BJ (cell line): ENCODE data around the gene GSTM1. TPM values are rescaled to one million over a fixed set of nuclear protein-coding genes. Genes with fewer than 3 reads are reported as not detected.
A peak's percentile ranks its signal among the peaks of the same experiment; 100 is the strongest.

Experiments used
- CTCF ChIA-PET: fragments of 350-600 bp; formaldehyde crosslinking; extraction: SDS; loops from one replicate; lab custom pipeline; 2021; ENCODE audit warnings: antibody characterized with exemption, inconsistent platforms; lab: Yijun Ruan, JAX
- POLR2A ChIA-PET: fragments of 300-600 bp; sonication (Branson Sonifier 250); formaldehyde crosslinking; extraction: SDS; loops from one replicate; lab custom pipeline; 2021; ENCODE audit warnings: antibody characterized with exemption; lab: Charles Lee
- DNase-seq: peaks from one replicate; pipeline ENCODE4 v3.0.0-alpha.2; 2011; ENCODE audit warnings: low read depth
- H3K27me3 ChIP-seq: 2 replicates; pipeline ENCODE4 v1.6.0; 2011; ENCODE audit warnings: low read length; ENCODE audit not compliant: control insufficient read depth, insufficient read depth
- H3K36me3 ChIP-seq: 2 replicates; pipeline ENCODE4 v1.5.1; 2011; ENCODE audit warnings: low read length; ENCODE audit not compliant: control insufficient read depth, insufficient read depth
- H3K4me3 ChIP-seq: 2 replicates; pipeline ENCODE4 v1.5.1; 2011; ENCODE audit warnings: low read depth, mild to moderate bottlenecking, control low read depth, low read length
- polyA minus RNA-seq: library from RNA; depleted of rRNA, polyadenylated mRNA; stranded (reverse); fragments of >200 nt; gene quantifications from 2 replicates; pipeline ENCODE4 v1.2.3, GENCODE V29; 2011; rRNA and poly(A)+ RNA removed
- polyA plus RNA-seq: library from polyadenylated mRNA; depleted of rRNA; stranded (reverse); fragments of >200 nt; gene quantifications from 2 replicates; pipeline ENCODE4 v1.2.3, GENCODE V29; 2011; rRNA removed
- TF ChIP-seq, protein P1 (sequence below): IDR thresholded peaks from 2 replicates; pipeline ENCODE4 v1.5.1; 2011; ENCODE audit warnings: low read depth, mild to moderate bottlenecking, control low read depth, inconsistent platforms, low read length, moderate library complexity; ENCODE audit not compliant: insufficient read depth

Gene GSTM1
- polyA plus RNA-seq = 0.47 and 1.0 TPM in 2 replicates
- polyA minus RNA-seq = not detected in 2 replicates

DNA sequence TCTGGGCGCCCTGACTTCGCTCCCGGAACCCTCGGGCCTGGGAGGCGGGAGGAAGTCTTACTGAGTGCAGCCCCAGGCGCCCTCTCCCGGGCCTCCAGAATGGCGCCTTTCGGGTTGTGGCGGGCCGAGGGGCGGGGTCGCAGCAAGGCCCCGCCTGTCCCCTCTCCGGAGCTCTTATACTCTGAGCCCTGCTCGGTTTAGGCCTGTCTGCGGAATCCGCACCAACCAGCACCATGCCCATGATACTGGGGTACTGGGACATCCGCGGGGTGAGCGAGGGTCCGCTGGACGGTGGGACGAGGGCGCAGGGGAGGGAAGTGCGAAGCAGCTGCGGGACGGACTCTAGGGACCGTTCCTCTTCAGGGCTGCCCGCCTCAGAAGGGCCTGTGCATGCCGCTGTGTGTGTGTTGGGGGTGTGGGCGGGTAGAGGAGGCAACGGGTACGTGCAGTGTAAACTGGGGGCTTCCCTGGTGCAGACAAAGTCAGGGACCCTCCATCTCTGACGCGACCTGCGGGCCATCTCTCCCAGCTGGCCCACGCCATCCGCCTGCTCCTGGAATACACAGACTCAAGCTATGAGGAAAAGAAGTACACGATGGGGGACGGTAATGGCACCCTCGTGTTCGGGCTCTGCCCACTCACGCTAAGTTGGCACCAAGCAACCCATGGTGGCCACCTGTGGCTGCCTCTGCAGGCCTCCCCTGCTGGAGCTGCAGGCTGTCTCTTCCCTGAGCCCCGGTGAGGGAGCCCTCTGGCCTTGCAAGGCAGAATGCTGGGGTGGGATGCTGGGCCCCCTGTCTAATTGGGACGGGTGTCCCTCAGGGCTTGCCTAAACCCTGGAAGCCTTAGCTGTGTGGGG lies at the start of gene GSTM1:
Gene GSTM1, plus strand, starts transcription at position 177 of the 859 bp plus-strand sequence. Its CDS starts 57 bp downstream, at position 234.
- ChIA-PET POLR2A (no interaction called here), CTCF (no interaction called here)
- H3K27me3 ChIP-seq = no peaks in the 10 kb centered on the region

GRCh38 chr1:109639063-109639840 lies 48.4 kb upstream of the GSTM1 start:
- Histone ChIP-seq H3K27me3 (no peaks in the 10 kb centered on the region), H3K4me3 (no peak overlapping the region), H3K36me3 (no peaks in the 10 kb centered on the region)
- no peak for DNase-seq
- TF ChIP-seq, protein P1, sequence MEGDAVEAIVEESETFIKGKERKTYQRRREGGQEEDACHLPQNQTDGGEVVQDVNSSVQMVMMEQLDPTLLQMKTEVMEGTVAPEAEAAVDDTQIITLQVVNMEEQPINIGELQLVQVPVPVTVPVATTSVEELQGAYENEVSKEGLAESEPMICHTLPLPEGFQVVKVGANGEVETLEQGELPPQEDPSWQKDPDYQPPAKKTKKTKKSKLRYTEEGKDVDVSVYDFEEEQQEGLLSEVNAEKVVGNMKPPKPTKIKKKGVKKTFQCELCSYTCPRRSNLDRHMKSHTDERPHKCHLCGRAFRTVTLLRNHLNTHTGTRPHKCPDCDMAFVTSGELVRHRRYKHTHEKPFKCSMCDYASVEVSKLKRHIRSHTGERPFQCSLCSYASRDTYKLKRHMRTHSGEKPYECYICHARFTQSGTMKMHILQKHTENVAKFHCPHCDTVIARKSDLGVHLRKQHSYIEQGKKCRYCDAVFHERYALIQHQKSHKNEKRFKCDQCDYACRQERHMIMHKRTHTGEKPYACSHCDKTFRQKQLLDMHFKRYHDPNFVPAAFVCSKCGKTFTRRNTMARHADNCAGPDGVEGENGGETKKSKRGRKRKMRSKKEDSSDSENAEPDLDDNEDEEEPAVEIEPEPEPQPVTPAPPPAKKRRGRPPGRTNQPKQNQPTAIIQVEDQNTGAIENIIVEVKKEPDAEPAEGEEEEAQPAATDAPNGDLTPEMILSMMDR = no peak
- ChIA-PET CTCF (interaction anchor here (0.7 to 11.8 kb wide), 26 partner anchors 14 to 372 kb away, joined by 3 to 288 read pairs (median 7); partner anchors contain the start of genes AHCYL1, AMPD2, CYB561D1 and EPS8L3), POLR2A (interaction anchor here (1.4 kb wide), 1 partner anchor 91 kb away, joined by 5 read pairs; the partner anchor contains the start of gene GNAI3)

More for the DNA sequence above, at the start of gene GSTM1:
- no peak for DNase-seq
- H3K4me3 ChIP-seq = no peak within 1 kb of the TSS
- H3K36me3 ChIP-seq = no peaks in the 10 kb centered on the region
- TF ChIP-seq, protein P1 = no peak

GRCh38 chr1:109639841-109640184 lies 47.8 kb upstream of the GSTM1 start:
- TF ChIP-seq, protein P1 = no peak
- CTCF ChIA-PET = interaction anchor here (0.6 to 11.8 kb wide), 44 partner anchors 14 to 396 kb away, joined by 3 to 288 read pairs (median 6); partner anchors contain the start of genes AHCYL1, AMPD2, CYB561D1 and EPS8L3
- no peak for DNase-seq
- Histone ChIP-seq H3K27me3 (no peaks in the 10 kb centered on the region), H3K4me3 (no peak overlapping the region), H3K36me3 (no peaks in the 10 kb centered on the region)
- POLR2A ChIA-PET = interaction anchor here (0.5 to 1.4 kb wide), 2 partner anchors 84 to 91 kb away, joined by 5 to 6 read pairs; partner anchors contain the start of gene GNAI3

GRCh38 chr1:109640285-109640865 lies 47.2 kb upstream of the GSTM1 start:
- ChIA-PET CTCF (interaction anchor here (0.6 to 11.8 kb wide), 48 partner anchors 13 to 395 kb away, joined by 3 to 288 read pairs (median 4); partner anchors contain the start of genes AHCYL1, AMPD2, CYB561D1 and EPS8L3), POLR2A (interaction anchor here (0.5 to 1.4 kb wide), 3 partner anchors 83 to 129 kb away, joined by 4 to 6 read pairs (median 5); partner anchors contain the start of gene GNAI3)
- TF ChIP-seq, protein P1 = peak; percentile 95
- H3K36me3 ChIP-seq = no peaks in the 10 kb centered on the region
- DNase-seq = no peak
- no peaks in the 10 kb centered on the region for H3K27me3 ChIP-seq
- no peak overlapping the region for H3K4me3 ChIP-seq
